Neuronal stem cell (in vitro differentiated cells): ENCODE measurements around the gene OSCP1.

Experiments used
- DNase-seq: peaks from one replicate; pipeline ENCODE4 v3.0.0-alpha.2; 2013; ENCODE audit warnings: low spot score
- H2AFZ ChIP-seq: one replicate; pipeline ENCODE4 v1.6.1; 2013; ENCODE audit warnings: mild to moderate bottlenecking, low read length, inconsistent platforms
- H2AK5ac ChIP-seq: 2 replicates; pipeline ENCODE4 v1.6.1; 2013; ENCODE audit warnings: low read depth, mild to moderate bottlenecking, inconsistent platforms, low read length, moderate library complexity, mixed read lengths
- H2BK120ac ChIP-seq: 2 replicates; pipeline ENCODE4 v1.6.1; 2013; ENCODE audit warnings: low read depth, mild to moderate bottlenecking, inconsistent platforms, low read length, moderate library complexity, mixed read lengths
- H2BK12ac ChIP-seq: one replicate; pipeline ENCODE4 v1.6.1; 2013; ENCODE audit warnings: low read length, inconsistent platforms
- H2BK15ac ChIP-seq: 2 replicates; pipeline ENCODE4 v1.6.1; 2013; ENCODE audit warnings: mild to moderate bottlenecking, low read length, inconsistent platforms, mixed read lengths
- H2BK5ac ChIP-seq: one replicate; pipeline ENCODE4 v1.6.1; 2013; ENCODE audit warnings: inconsistent platforms, mild to moderate bottlenecking, low read length, moderate library complexity
- H3K14ac ChIP-seq: one replicate; pipeline ENCODE4 v1.6.1; 2013; ENCODE audit warnings: low read length, inconsistent platforms
- H3K18ac ChIP-seq: 2 replicates; pipeline ENCODE4 v1.6.1; 2013; ENCODE audit warnings: low read length, inconsistent platforms
- H3K23ac ChIP-seq: 2 replicates; pipeline ENCODE4 v1.6.1; 2013; ENCODE audit warnings: low read depth, mild to moderate bottlenecking, mixed read lengths, low read length, inconsistent platforms; ENCODE audit not compliant: poor library complexity
- H3K27ac ChIP-seq: replicated peaks from 3 replicates; pipeline ENCODE4 v1.5.1; 2013; ENCODE audit warnings: low read length, inconsistent platforms
- H3K27me3 ChIP-seq, 3 experiments: 2 replicates each; pipeline ENCODE4 v1.6.1; 2013; ENCODE audit warnings: low read length in 3 of 3, mild to moderate bottlenecking in 2 of 3, inconsistent platforms in 1 of 3, low read depth in 1 of 3, mixed read lengths in 1 of 3, moderate library complexity in 1 of 3; ENCODE audit not compliant: control insufficient read depth in 3 of 3, insufficient read depth in 3 of 3
- H3K36me3 ChIP-seq, 2 donors: replicated peaks in 1 of 2; 2 replicates each; pipeline ENCODE4 v1.6.1; 2013; ENCODE audit warnings: low read length in 2 of 2; ENCODE audit not compliant: control insufficient read depth in 2 of 2, insufficient read depth in 2 of 2
- H3K4ac ChIP-seq: 2 replicates; pipeline ENCODE4 v1.6.1; 2013; ENCODE audit warnings: inconsistent platforms, mild to moderate bottlenecking, low read length, moderate library complexity
- H3K4me1 ChIP-seq, 2 donors: 1 replicate in 1 of 2; 2 replicates in 1 of 2; pipeline ENCODE4 v1.6.1; 2013; ENCODE audit warnings: low read length in 2 of 2, low read depth in 1 of 2; ENCODE audit not compliant: control insufficient read depth in 2 of 2, insufficient read depth in 1 of 2
- H3K4me2 ChIP-seq: one replicate; pipeline ENCODE4 v1.6.1; 2013; ENCODE audit warnings: mild to moderate bottlenecking, low read length, inconsistent platforms; ENCODE audit not compliant: insufficient read depth, poor library complexity, severe bottlenecking
- H3K4me3 ChIP-seq, 2 donors: 2 replicates each; pipeline ENCODE4 v1.5.1; 2013; ENCODE audit warnings: low read length in 2 of 2, mild to moderate bottlenecking in 2 of 2, inconsistent platforms in 1 of 2, moderate library complexity in 1 of 2
- H3K79me1 ChIP-seq: one replicate; pipeline ENCODE4 v1.6.1; 2013; ENCODE audit warnings: low read depth, mild to moderate bottlenecking, inconsistent platforms, low read length, moderate library complexity
- H3K9ac ChIP-seq: one replicate; pipeline ENCODE4 v1.6.1; 2013; ENCODE audit warnings: mild to moderate bottlenecking, low read depth, low read length, inconsistent platforms; ENCODE audit not compliant: poor library complexity
- H3K9me3 ChIP-seq, 2 donors: replicated peaks in 1 of 2; 2 replicates each; pipeline versions ENCODE3 to v1.6.1; 2013; ENCODE audit warnings: low read length in 2 of 2, mild to moderate bottlenecking in 2 of 2, inconsistent platforms in 1 of 2, low read depth in 1 of 2, mixed read lengths in 1 of 2, moderate library complexity in 1 of 2; ENCODE audit not compliant: control insufficient read depth in 2 of 2, insufficient read depth in 1 of 2
- H4K8ac ChIP-seq: one replicate; pipeline ENCODE4 v1.6.1; 2013; ENCODE audit warnings: low read depth, mild to moderate bottlenecking, inconsistent platforms, low read length, moderate library complexity
- H4K91ac ChIP-seq: one replicate; pipeline ENCODE4 v1.6.1; 2013; ENCODE audit warnings: low read length, low read depth, mild to moderate bottlenecking, inconsistent platforms; ENCODE audit not compliant: poor library complexity
- WGBS, 2 donors: extraction: QIAGEN DNeasy Blood & Tissue Kit; methylation state at CpG; one replicate each; pipeline ENCODE4 v1.1.7; 2013; ENCODE audit warnings: missing lambda C conversion rate in 2 of 2, mixed read lengths in 1 of 2; ENCODE audit not compliant: insufficient read length in 2 of 2, insufficient replicate concordance in 1 of 2; ENCODE audit errors: extremely low coverage in 2 of 2; 5-methylcytosine and 5-hydroxymethylcytosine counted together

OSCP1 gene

GRCh38 chr1:36385410-36386264, 64.6 kb downstream of the OSCP1 start, which contains the start of gene STK40:
STK40 (minus strand) TSS chr1:36385924; CDS start chr1:36361332, 24,592 bp downstream.
- H3K27me3 ChIP-seq = no peaks in the 10 kb centered on the region
- no peak within 1 kb of the TSS for H2BK12ac ChIP-seq
- no peak within 1 kb of the TSS for H2AK5ac ChIP-seq
- H4K91ac ChIP-seq = peak within 1 kb of the TSS; percentile 24
- H3K4me2 ChIP-seq = peak within 1 kb of the TSS; percentile 97
- H4K8ac ChIP-seq = no peak within 1 kb of the TSS
- peaks cover 19 to 21% of the 10 kb centered on the region in 2 donors for H3K4me1 ChIP-seq
- peaks cover 8 to 23% of the 10 kb centered on the region in 2 donors for H3K36me3 ChIP-seq
- H3K14ac ChIP-seq = peak within 1 kb of the TSS; percentile 87
- peak within 1 kb of the TSS; percentile 94 for H3K18ac ChIP-seq
- H2BK15ac ChIP-seq = no peak within 1 kb of the TSS
- no CpG with 5 or more reads among the region's 82 CpGs for WGBS, 2 donors
- peak; percentile 98 for DNase-seq
- H3K9me3 ChIP-seq = no peaks in the 10 kb centered on the region
- H3K9ac ChIP-seq = peak within 1 kb of the TSS; percentile 67
- peak within 1 kb of the TSS; percentile 85 to 93 for H3K4me3 ChIP-seq
- H3K79me1 ChIP-seq = no peaks in the 10 kb centered on the region
- no peak within 1 kb of the TSS for H2BK120ac ChIP-seq
- peak within 1 kb of the TSS; percentile 32 for H3K23ac ChIP-seq
- no peak within 1 kb of the TSS for H3K4ac ChIP-seq
- peak within 1 kb of the TSS; percentile 95 for H2AFZ ChIP-seq
- H2BK5ac ChIP-seq = peak within 1 kb of the TSS; percentile 83
- H3K27ac ChIP-seq = peak within 1 kb of the TSS; percentile 86

DNA sequence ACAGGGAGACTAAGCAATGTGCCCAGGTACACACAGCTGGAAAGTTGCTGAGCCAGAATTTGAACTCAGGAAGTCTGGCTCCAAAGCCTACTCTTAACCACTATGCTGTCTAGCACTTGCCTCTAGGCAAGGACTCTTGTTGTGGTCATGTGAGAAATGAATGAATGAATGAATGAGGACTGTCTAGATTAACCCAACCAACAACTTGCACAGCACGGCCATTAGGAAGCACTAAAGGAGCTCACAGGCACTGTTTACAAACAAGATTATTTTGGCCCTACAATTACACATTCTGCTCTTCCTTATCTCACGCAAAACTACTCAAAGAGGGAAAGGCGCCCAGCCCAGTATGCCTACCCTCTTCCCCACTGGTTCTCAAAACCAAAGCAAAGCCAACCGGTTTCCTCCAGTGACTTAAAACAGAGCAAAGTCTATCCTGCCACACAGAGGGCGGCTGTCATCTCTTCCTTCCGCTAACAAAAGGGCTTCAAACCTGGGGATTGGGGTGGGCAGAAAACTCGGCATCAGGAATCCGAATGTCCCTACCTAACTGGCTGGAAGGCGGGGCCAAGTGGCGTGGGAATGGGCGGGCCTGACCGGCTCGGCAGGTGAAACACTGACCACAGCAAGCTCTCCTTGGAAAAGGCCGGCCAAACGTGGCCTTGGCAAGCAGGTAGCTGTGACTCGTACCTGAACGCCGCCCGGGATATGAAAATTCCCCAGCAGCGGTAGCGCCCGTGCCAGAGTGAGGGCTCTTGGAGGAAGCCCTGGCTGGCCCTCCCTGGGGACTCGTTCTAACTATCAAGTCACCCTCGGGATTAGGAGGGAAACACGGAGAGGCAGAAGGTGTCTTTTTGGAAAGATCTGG, 65.5 kb downstream of the OSCP1 start:
- H2AFZ ChIP-seq = peak overlapping the region; percentile 95
- H3K9ac ChIP-seq = peak overlapping the region; percentile 32
- H2BK15ac ChIP-seq = no peak overlapping the region
- H3K18ac ChIP-seq = no peak overlapping the region
- no peak overlapping the region for H2AK5ac ChIP-seq
- peaks cover 8 to 18% of the 10 kb centered on the region in 2 donors for H3K36me3 ChIP-seq
- H4K91ac ChIP-seq = no peak overlapping the region
- H4K8ac ChIP-seq = no peak overlapping the region
- peak overlapping the region; percentile 85 to 93 for H3K4me3 ChIP-seq
- H3K23ac ChIP-seq = peak overlapping the region; percentile 16
- DNase-seq = no peak
- H2BK5ac ChIP-seq = peak overlapping the region; percentile 83
- no peak overlapping the region for H3K14ac ChIP-seq
- peaks cover 19 to 21% of the 10 kb centered on the region in 2 donors for H3K4me1 ChIP-seq
- H3K27me3 ChIP-seq = no peaks in the 10 kb centered on the region
- H3K4ac ChIP-seq = no peak overlapping the region
- H3K4me2 ChIP-seq = peak overlapping the region; percentile 97
- no peak overlapping the region for H2BK120ac ChIP-seq
- H2BK12ac ChIP-seq = no peak overlapping the region
- H3K79me1 ChIP-seq = peaks cover 3% of the 10 kb centered on the region
- H3K9me3 ChIP-seq = no peaks in the 10 kb centered on the region
- no CpG with 5 or more reads among the region's 25 CpGs for WGBS, 2 donors
- H3K27ac ChIP-seq = peak overlapping the region; percentile 2

DNA sequence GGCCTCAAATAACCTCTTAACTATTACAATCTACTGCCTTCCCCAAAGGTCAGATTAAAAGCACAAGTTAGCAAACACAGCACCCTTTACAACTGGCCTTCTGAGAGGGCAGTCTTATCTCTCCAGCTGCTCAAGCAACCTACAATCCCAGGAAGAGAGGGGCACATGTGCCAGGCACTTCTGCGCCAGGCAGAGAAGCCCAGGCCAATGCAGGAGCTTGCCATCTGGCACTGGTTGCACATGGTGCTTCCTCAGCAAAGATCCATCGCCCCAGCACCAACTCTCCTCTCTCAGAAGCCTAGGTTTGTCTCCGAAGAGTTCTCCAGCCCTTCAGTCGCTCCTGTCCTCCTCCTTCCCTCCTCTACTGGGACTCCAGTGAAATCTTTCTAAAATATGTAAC, 67.0 kb downstream of the OSCP1 start:
- H3K36me3 ChIP-seq = peaks cover 9 to 15% of the 10 kb centered on the region in 2 donors
- H3K9me3 ChIP-seq = no peaks in the 10 kb centered on the region
- H3K14ac ChIP-seq = no peak overlapping the region
- H2BK12ac ChIP-seq = no peak overlapping the region
- H3K9ac ChIP-seq = no peak overlapping the region
- WGBS, 2 donors = no CpG with 5 or more reads among the region's 4 CpGs
- peak overlapping the region; percentile 20 for H3K18ac ChIP-seq
- no peak overlapping the region for H2AFZ ChIP-seq
- H3K27me3 ChIP-seq = no peaks in the 10 kb centered on the region
- no peak overlapping the region for H3K4ac ChIP-seq
- no peak overlapping the region for H3K23ac ChIP-seq
- DNase-seq = no peak
- no peak overlapping the region for H2BK5ac ChIP-seq
- no peak overlapping the region for H4K91ac ChIP-seq
- no peak overlapping the region for H3K4me2 ChIP-seq
- peaks cover 19 to 21% of the 10 kb centered on the region in 2 donors for H3K4me1 ChIP-seq
- no peak overlapping the region for H2BK15ac ChIP-seq
- H3K79me1 ChIP-seq = peaks cover 3% of the 10 kb centered on the region
- H2BK120ac ChIP-seq = no peak overlapping the region
- H3K27ac ChIP-seq = no peak overlapping the region
- H4K8ac ChIP-seq = no peak overlapping the region
- H3K4me3 ChIP-seq = no peak overlapping the region
- no peak overlapping the region for H2AK5ac ChIP-seq
